Measurements from ENCODE around the gene PXMP4.
"Not testable (repeated sequence)": the region's sequence is repeated elsewhere in the genome, so short reads cannot be mapped to it uniquely, and the experiment has no call there.

Gene PXMP4

GRCh38 chr20:33719989-33720709, at the start of gene PXMP4:
PXMP4 (minus strand) TSS chr20:33720310; CDS start chr20:33720207, 103 bp downstream.
- DNase-seq (ENCODE audit: low read depth in 2 of 2): peak; percentile 98

GRCh38 chr20:33769043-33769442, 48.9 kb upstream of the PXMP4 start:
- no peak for DNase-seq (ENCODE audit: low read depth in 2 of 2)

GRCh38 chr20:33767777-33768138, 47.6 kb upstream of the PXMP4 start:
- no peak for DNase-seq (ENCODE audit: low read depth in 2 of 2)

- DNase-seq (ENCODE audit: low read depth in 2 of 2): no peak
These were observed 46.6 kb upstream of the PXMP4 start for GRCh38 chr20:33766686-33767085.

- no peak for DNase-seq (ENCODE audit: low read depth in 2 of 2)
These were observed 45.5 kb upstream of the PXMP4 start for GRCh38 chr20:33765592-33765991.

GRCh38 chr20:33765099-33765498, 45.0 kb upstream of the PXMP4 start:
- DNase-seq (ENCODE audit: low read depth in 2 of 2): no peak

- DNase-seq (ENCODE audit: low read depth in 2 of 2): no peak
These were observed 41.7 kb upstream of the PXMP4 start for GRCh38 chr20:33761698-33762250.

- no peak for DNase-seq (ENCODE audit: low read depth in 2 of 2)
These were observed 37.3 kb upstream of the PXMP4 start for GRCh38 chr20:33757458-33757857.

GRCh38 chr20:33757046-33757445, 36.9 kb upstream of the PXMP4 start:
- no peak for DNase-seq (ENCODE audit: low read depth in 2 of 2)

GRCh38 chr20:33755936-33756490, 35.9 kb upstream of the PXMP4 start:
- DNase-seq (ENCODE audit: low read depth in 2 of 2): not testable (repeated sequence)

- no peak for DNase-seq (ENCODE audit: low read depth in 2 of 2)
These were observed 33.7 kb upstream of the PXMP4 start for GRCh38 chr20:33753763-33754162.

- no peak for DNase-seq (ENCODE audit: low read depth in 2 of 2)
These were observed 33.0 kb upstream of the PXMP4 start for GRCh38 chr20:33753143-33753542.

- no peak for DNase-seq (ENCODE audit: low read depth in 2 of 2)
These were observed 31.7 kb upstream of the PXMP4 start for GRCh38 chr20:33751775-33752174.

GRCh38 chr20:33746325-33746998, 26.4 kb upstream of the PXMP4 start:
- DNase-seq (ENCODE audit: low read depth in 2 of 2): no peak

GRCh38 chr20:33744773-33745385, 24.8 kb upstream of the PXMP4 start:
- DNase-seq (ENCODE audit: low read depth in 2 of 2): no peak

GRCh38 chr20:33744181-33744580, 24.1 kb upstream of the PXMP4 start:
- DNase-seq (ENCODE audit: low read depth in 2 of 2): no peak

GRCh38 chr20:33740189-33740588, 20.1 kb upstream of the PXMP4 start:
- DNase-seq (ENCODE audit: low read depth in 2 of 2): no peak

GRCh38 chr20:33739493-33739892, 19.4 kb upstream of the PXMP4 start:
- no peak for DNase-seq (ENCODE audit: low read depth in 2 of 2)

- no peak for DNase-seq (ENCODE audit: low read depth in 2 of 2)
These were observed 16.9 kb upstream of the PXMP4 start for GRCh38 chr20:33736962-33737361.

- peak; percentile 53 to 65 for DNase-seq (ENCODE audit: low read depth in 2 of 2)
These were observed 13.8 kb upstream of the PXMP4 start for GRCh38 chr20:33733654-33734576.
